Tibial nerve (tissue), 4 donors: ENCODE measurements around the gene MADD.

ENCODE experiments used
- CTCF ChIP-seq, 5 experiments: fragments of 200-600 bp in 3 of 5; fragments of 450-650 bp in 2 of 5; sonication (generic) in 3 of 5; IDR thresholded peaks; one replicate each; pipeline ENCODE4 v1.5.1; 2016 to 2019; ENCODE audit warnings: antibody characterized with exemption in 5 of 5, mild to moderate bottlenecking in 3 of 5, moderate library complexity in 2 of 5
- EP300 ChIP-seq, 2 donors: sonication (generic); formaldehyde crosslinking; IDR thresholded peaks; one replicate each; pipeline ENCODE4 v1.6.1; 2017; ENCODE audit warnings: antibody characterized with exemption in 2 of 2, mild to moderate bottlenecking in 1 of 2
- POLR2A ChIP-seq, 2 donors: fragments of 450-650 bp; IDR thresholded peaks; one replicate each; pipeline ENCODE4 v1.6.1; 2017; ENCODE audit warnings: antibody characterized with exemption in 2 of 2, mild to moderate bottlenecking in 2 of 2, moderate library complexity in 2 of 2

GRCh38 chr11:47235163-47235562, 34.8 kb upstream of the MADD start:
- TF ChIP-seq CTCF (IDR thresholded peaks at IDR 0.05) = no peak
- TF ChIP-seq POLR2A (IDR thresholded peaks at IDR 0.05) = no peak
- no peak for TF ChIP-seq EP300 (IDR thresholded peaks at IDR 0.05)
